ENCODE data around the gene GNA14.
"Not testable (repeated sequence)": the region's sequence is repeated elsewhere in the genome, so short reads cannot be mapped to it uniquely, and the experiment has no call there.

Gene GNA14

GRCh38 chr9:77648234-77649108 is at the start of gene GNA14:
TSS of gene GNA14 (minus strand) at chr9:77648322. CDS start at chr9:77647793, 529 bp downstream.
- no peak within 1 kb of the TSS for H3K27ac ChIP-seq
- no peaks in the 10 kb centered on the region for H4K20me1 ChIP-seq
- H3K4me3 ChIP-seq = no peak within 1 kb of the TSS

GRCh38 chr9:77697238-77697984 is 49.3 kb upstream of the GNA14 start:
- H3K27me3 ChIP-seq = no peaks in the 10 kb centered on the region
- no peaks in the 10 kb centered on the region for H3K36me3 ChIP-seq
- no peaks in the 10 kb centered on the region for H3K4me1 ChIP-seq
- H3K4me3 ChIP-seq = no peak overlapping the region
- H3K9ac ChIP-seq = no peak overlapping the region
- no peaks in the 10 kb centered on the region for H4K20me1 ChIP-seq
- no peaks in the 10 kb centered on the region for H3K9me3 ChIP-seq
- TF ChIP-seq Cebpa-rat (IDR thresholded peaks at IDR 0.05) = no peak
- no peak overlapping the region for H3K27ac ChIP-seq
- no peak overlapping the region for H3K4me2 ChIP-seq

More at GRCh38 chr9:77648234-77649108, at the start of gene GNA14:
- TF ChIP-seq Cebpa-rat (IDR thresholded peaks at IDR 0.05) = no peak
- Histone ChIP-seq H3K4me1 (no peaks in the 10 kb centered on the region), H3K36me3 (no peaks in the 10 kb centered on the region), H3K9ac (no peak within 1 kb of the TSS), H3K9me3 (peaks cover 21% of the 10 kb centered on the region), H3K27me3 (no peaks in the 10 kb centered on the region), H3K4me2 (no peak within 1 kb of the TSS)

- not testable (repeated sequence) for H3K4me1 ChIP-seq, H3K9me3 ChIP-seq, H4K20me1 ChIP-seq, H3K9ac ChIP-seq, H3K27ac ChIP-seq, H3K36me3 ChIP-seq, H3K4me2 ChIP-seq, H3K27me3 ChIP-seq, H3K4me3 ChIP-seq
Measured at GRCh38 chr9:77690723-77691122, 42.6 kb upstream of the GNA14 start.

GRCh38 chr9:77690119-77690518 is 42.0 kb upstream of the GNA14 start:
- not testable (repeated sequence) for H3K27ac ChIP-seq, H3K4me1 ChIP-seq, H3K4me3 ChIP-seq, H3K9ac ChIP-seq, H3K27me3 ChIP-seq, H4K20me1 ChIP-seq, H3K9me3 ChIP-seq, H3K4me2 ChIP-seq, H3K36me3 ChIP-seq

- not testable (repeated sequence) for H3K9ac ChIP-seq, H3K36me3 ChIP-seq, H3K9me3 ChIP-seq, H3K4me2 ChIP-seq, H3K4me3 ChIP-seq, H3K27me3 ChIP-seq, H3K27ac ChIP-seq, H4K20me1 ChIP-seq, H3K4me1 ChIP-seq
Measured at GRCh38 chr9:77687737-77688136, 39.6 kb upstream of the GNA14 start.

- Histone ChIP-seq H3K4me1 (no peaks in the 10 kb centered on the region), H4K20me1 (no peaks in the 10 kb centered on the region), H3K9ac (no peak overlapping the region), H3K36me3 (no peaks in the 10 kb centered on the region), H3K9me3 (0 out of 2 replicates have a peak, but pooled peaks cover 3% of the 10 kb centered on the region), H3K27ac (no peak overlapping the region), H3K4me2 (no peak overlapping the region), H3K27me3 (no peaks in the 10 kb centered on the region), H3K4me3 (no peak overlapping the region)
- no peak for TF ChIP-seq Cebpa-rat (IDR thresholded peaks at IDR 0.05)
Measured at GRCh38 chr9:77680581-77680980, 32.5 kb upstream of the GNA14 start.

- no peak for TF ChIP-seq Cebpa-rat (IDR thresholded peaks at IDR 0.05)
- no peaks in the 10 kb centered on the region for H3K36me3 ChIP-seq
- no peak overlapping the region for H3K4me2 ChIP-seq
- no peak overlapping the region for H3K4me3 ChIP-seq
- H3K27ac ChIP-seq = no peak overlapping the region
- no peaks in the 10 kb centered on the region for H3K27me3 ChIP-seq
- H3K4me1 ChIP-seq = no peaks in the 10 kb centered on the region
- H3K9ac ChIP-seq = no peak overlapping the region
- H4K20me1 ChIP-seq = no peaks in the 10 kb centered on the region
- H3K9me3 ChIP-seq = 0 out of 2 replicates have a peak, but pooled peaks cover 3% of the 10 kb centered on the region
Measured at GRCh38 chr9:77679661-77680368, 31.7 kb upstream of the GNA14 start.

GRCh38 chr9:77679088-77679487 is 31.0 kb upstream of the GNA14 start:
- Histone ChIP-seq H3K4me1 (no peaks in the 10 kb centered on the region), H3K36me3 (no peaks in the 10 kb centered on the region), H3K27me3 (no peaks in the 10 kb centered on the region), H3K4me2 (no peak overlapping the region), H3K4me3 (no peak overlapping the region), H3K27ac (no peak overlapping the region), H4K20me1 (no peaks in the 10 kb centered on the region), H3K9ac (no peak overlapping the region), H3K9me3 (0 out of 2 replicates have a peak, but pooled peaks cover 3% of the 10 kb centered on the region)
- no peak for TF ChIP-seq Cebpa-rat (IDR thresholded peaks at IDR 0.05)

GRCh38 chr9:77677957-77678535 is 29.9 kb upstream of the GNA14 start:
- Histone ChIP-seq H3K9ac (no peak overlapping the region), H4K20me1 (no peaks in the 10 kb centered on the region), H3K4me3 (no peak overlapping the region), H3K27ac (no peak overlapping the region), H3K4me2 (no peak overlapping the region), H3K4me1 (no peaks in the 10 kb centered on the region), H3K36me3 (no peaks in the 10 kb centered on the region), H3K9me3 (no peaks in the 10 kb centered on the region), H3K27me3 (no peaks in the 10 kb centered on the region)
- no peak for TF ChIP-seq Cebpa-rat (IDR thresholded peaks at IDR 0.05)

Data from BLaER1 (cell line).